Globus pallidus (tissue), 1 donor: ENCODE measurements around the gene ORMDL1.
"Not testable (repeated sequence)": the region's sequence is repeated elsewhere in the genome, so short reads cannot be mapped to it uniquely, and the experiment has no call there.

Source experiments
- DNase-seq: peaks from one replicate; pipeline ENCODE4 v3.0.0-alpha.2; 2015; ENCODE audit warnings: low spot score

Gene ORMDL1

DNA sequence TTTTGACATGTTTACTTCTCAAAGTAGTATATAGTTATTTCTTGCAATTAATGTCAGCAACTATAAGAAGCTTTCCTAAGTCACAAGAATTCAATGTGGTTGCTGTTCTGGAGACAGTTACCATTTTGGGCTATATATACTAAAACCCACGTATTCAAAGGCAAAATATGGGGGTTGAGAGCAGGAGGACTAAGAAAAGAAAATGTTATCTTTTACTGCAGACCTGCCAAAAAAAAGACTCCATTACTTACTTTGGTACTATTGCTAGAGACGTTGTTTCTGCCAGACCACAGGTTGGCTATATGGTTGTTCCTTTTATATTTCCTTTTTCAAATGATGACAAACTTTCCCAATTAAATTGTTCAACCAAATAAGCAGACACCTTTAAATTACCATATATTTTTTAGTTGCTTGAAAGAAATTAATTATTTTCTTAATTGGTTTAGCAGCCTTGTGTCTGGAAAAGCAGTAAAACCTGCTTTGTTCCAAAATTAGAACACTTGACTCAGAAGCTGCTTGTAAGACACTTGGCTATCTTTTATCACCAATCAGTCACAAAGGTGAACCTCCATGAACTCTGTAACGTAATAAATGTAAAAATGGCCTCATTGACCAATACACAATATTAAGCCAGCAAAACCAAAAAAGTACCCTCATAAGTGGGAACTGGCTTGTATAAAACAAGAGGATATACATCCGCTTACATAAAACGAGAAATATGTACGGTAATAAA lies 13.4 kb downstream of the ORMDL1 start:
- no peak for DNase-seq

DNA sequence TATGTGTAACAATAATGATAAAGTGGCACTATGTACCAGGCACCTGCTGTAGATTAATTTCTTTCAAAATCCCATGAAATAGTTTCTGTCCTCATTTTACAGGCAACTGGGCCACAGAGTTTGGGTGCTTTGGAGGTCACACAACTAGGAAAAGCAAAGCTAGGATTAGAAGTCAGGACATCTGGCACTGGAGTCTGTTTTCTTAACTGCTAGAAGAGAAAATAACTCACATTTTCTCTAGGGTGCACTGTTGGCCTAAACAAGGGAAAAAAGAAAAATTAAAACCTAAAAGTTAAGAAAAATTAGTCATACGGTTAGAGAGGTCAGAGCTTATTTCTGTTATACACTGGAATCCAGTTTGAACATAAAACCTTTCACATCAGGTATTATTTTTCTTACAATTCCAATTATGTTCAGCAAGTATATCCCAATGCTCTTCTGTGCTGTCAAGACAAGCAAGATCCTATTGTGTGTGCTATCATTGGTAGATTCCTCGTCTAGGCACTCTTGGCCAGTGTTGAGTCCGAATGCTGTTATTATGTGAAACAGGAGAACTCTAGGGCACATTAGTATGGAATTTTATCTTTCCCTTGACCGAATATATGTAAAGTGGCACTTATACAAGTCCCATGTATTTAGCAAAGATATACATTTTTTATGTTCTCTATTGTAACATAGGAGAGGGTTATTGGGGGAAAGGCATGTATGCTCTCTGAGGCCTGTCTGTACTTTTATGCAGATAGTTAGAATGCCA lies 20.1 kb downstream of the ORMDL1 start:
- DNase-seq, result no peak

DNA sequence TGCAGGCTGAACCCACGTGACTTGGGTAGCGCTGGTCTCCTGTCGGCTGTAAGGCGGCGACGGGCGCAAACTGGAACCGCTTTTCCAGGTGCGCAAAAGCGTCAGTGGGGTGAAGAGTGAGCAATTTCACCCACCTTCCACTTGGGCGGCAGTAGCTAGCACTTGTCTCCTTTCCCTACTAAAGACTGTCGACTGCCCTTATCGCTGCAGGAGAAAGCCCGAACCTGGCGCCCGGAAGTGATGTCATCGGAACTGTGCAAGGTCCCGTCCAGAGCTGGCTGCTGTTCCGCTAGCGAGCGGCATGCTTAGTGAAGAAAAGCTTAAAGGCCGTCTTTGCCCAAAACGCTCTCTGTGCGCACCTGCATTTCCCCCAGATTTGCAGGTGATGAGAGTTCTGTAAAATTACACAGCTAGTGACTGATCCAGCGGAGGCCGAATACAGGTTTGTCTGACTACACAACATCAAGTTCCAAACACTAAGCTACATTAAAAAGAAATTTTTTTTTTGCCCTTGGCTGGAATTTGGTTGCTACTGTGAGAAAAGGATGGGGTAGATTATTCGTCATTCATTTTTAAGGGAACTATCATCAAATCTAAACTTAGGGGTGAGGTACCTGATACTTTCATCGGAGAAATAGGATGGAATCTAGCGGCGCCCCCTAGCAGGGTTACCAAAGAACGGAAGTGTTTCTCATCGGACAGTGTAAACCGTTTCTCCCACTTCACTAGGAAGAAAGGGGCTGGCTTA lies 21.4 kb downstream of the ORMDL1 start, which contains the start of gene OSGEPL1:
OSGEPL1 (minus strand) TSS at position 242 of the 748 bp plus-strand sequence. CDS start 1,152 bp downstream, outside the sequence.
- DNase-seq, result peak; percentile 94

DNA sequence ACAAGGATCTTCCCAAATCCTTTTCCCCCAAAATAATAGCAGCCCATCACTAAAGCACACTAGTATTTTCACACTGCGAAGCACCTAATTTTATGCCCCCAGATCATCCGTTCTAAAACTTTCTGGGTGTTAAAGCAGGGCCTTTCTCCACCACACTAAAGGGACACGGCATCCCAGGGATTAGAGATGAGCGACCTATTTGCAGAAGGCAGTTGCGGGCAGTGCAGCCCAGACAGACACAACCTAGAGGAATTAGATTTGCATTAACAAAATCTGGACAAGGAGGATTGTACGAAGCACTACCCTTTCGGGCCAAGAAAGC lies 21.9 kb downstream of the ORMDL1 start:
- no peak for DNase-seq

DNA sequence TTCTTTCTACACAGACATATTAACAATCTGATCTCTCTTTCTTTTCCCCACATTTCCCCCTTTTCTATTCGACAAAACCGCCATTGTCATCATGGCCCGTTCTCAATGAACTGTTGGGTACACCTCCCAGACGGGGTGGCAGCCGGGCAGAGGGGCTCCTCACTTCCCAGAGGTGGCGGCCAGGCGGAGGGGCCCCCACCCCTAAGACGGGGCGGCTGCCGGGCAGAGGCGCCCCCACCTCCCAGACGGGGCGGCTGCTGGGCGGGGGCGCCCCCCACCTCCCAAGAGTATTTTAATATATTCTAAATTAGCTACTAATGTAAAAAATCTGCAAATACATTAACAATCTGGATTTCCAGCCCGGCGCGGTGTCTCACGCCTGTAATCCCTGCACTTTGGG lies 24.0 kb downstream of the ORMDL1 start:
- not testable (repeated sequence) for DNase-seq

DNA sequence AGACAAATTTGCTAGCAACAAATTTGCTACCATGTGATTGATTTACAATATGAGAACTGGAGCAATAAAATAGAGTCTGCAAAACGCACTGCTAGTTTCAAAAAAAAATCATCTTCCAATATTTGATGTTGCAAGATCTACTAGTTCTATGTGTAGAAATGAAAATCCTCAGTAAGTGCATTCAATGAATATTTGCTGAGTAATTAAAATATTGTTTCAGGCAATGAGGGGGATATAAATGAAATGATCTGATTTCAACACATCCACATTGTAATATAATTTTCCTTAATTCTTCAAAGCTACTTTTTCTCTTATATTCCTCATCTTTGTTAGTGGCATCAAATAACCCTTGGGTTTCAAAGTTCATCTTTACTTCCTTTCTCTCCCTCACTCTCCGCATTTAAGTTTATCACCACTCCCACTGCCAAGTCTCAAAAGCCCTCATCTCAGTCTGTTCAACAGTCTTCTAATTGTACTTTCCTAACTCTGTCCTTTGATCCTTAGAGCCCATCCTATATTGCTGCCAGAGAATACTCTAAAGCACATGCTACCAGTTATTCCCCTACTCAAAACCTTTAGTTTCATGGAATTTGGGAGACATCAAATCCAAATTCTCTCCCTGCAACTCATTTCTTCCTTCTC lies 27.7 kb downstream of the ORMDL1 start:
- DNase-seq, result no peak

DNA sequence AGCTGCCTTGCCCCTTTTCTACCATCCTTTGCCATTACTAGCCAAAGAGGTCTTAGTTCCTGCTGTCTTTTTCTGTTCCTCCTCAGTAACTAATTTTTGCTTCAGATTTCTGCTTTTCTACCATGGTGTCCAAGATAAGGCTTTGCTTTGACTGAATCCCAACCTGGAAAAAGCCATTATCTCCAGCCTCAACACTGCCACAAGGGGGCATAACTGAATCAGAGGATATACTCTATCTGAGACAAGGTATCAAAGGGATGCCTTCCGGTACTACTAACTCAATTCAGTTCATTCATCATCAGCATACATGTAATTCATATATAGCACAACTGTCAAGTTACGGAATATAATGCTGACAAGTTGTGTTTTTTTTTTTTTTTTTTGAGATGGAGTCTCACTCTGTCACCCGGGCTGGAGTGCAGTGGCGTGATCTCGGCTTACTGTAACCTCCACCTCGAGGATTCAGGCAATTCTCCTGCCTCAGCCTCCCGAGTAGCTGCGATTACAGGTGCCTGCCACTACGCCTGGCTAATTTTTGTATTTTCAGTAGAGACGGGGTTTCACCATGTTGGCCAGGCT lies 33.0 kb downstream of the ORMDL1 start:
- peak; percentile 13 for DNase-seq

DNA sequence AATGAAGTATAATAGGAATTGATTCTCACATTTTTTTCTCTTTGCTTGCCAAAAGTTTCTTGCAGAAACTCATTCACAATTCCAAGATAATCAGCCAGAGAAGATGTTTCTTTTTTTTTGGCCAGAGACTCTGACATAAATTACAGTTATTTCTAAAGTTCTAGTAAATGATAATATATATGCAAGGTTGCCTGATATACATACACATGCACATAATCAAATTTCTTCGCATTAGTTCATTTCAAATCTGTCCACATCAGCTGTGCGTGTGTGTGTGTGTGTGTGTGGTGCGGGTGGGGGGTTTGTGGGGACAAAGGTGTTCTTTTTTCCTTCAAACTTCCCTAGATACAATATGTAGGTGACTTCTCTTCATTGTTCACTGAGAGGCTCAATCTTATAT lies 54.7 kb downstream of the ORMDL1 start:
- DNase-seq, result no peak

DNA sequence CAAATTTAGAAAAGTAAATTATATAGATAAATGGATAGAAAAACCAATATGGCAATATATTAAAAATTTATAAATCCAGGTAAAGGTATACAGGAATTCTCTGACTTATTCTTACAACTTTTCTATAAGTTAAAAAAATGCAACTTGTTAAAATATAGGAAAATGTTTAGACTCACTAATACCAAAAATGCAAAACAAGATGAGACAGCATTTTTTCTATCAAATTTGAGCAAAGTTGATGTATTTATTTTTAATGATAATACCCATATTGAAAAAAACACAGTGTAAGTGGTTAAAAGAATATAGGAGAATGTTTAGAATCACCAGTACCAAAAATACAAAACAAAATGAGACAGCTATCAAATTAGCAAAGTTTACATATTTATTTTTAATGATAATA lies 57.3 kb downstream of the ORMDL1 start:
- DNase-seq, result no peak

DNA sequence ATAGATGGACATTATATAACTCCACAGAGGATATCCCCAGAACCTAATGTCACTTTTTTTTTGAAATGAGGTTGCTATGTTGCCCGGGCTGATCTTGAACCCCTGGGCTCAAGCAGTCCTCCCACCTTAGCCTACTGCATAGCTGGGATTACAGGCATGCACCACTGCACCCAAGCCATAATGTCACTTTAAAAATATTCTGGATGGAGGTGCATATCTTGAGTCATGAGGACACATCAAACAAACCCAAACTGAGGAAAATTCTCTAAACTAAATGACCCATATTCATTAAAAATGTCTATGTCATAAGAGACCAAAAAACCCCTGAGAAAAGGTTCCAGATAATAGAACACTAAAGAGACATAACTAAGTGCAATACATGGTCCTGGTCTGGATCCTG lies 57.9 kb downstream of the ORMDL1 start:
- no peak for DNase-seq

DNA sequence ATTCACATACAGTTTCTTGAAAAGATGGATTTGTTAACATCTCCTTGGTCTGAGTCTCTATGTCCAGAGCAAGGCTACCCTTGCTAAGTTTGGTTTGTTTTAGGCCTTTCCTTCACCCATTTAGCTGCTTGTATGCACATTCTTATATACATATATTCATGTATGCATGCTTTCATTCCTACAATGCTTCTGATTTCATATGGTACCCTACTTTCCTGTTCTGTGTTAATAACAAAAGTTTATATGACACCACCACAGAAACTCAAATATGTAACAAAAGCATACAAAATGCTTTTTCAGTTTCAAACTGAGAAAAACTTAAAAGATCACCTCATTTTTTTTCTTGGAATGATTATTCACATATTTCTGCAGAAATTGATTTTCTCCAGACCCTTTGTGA lies 60.9 kb downstream of the ORMDL1 start:
- no peak for DNase-seq
